HG03103 (cell line): Measurements from ENCODE around the gene GTF3C5.
"Not testable (repeated sequence)": the region's sequence is repeated elsewhere in the genome, so short reads cannot be mapped to it uniquely, and the experiment has no call there.

Experiments
- ATAC-seq: cut with Tn5 transposase; IDR thresholded peaks from one replicate; pipeline ENCODE4 v1.9.1; 2021; ENCODE audit warnings: low read depth; ENCODE audit not compliant: unreplicated experiment

Gene GTF3C5

DNA sequence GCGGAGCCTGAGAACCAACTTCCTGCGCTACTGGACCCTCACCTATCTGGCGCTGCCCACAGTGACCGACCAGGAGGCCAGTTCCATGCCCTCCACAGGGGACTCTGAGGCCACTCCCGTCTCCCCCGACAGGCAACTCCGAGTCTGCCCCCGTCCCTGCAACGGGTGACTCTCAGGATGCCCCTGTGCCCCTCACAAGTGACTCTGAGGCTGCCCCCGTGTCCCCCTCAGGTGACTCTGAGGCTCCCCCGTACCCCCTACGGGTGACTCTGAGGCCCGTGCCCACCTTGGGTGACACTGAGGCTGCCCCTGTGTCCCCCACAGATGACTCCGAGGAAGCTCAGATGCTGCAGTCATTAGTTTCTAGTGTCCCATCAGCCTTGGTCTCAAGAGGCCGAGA lies 56.1 kb downstream of the GTF3C5 start:
- ATAC-seq: no peak

DNA sequence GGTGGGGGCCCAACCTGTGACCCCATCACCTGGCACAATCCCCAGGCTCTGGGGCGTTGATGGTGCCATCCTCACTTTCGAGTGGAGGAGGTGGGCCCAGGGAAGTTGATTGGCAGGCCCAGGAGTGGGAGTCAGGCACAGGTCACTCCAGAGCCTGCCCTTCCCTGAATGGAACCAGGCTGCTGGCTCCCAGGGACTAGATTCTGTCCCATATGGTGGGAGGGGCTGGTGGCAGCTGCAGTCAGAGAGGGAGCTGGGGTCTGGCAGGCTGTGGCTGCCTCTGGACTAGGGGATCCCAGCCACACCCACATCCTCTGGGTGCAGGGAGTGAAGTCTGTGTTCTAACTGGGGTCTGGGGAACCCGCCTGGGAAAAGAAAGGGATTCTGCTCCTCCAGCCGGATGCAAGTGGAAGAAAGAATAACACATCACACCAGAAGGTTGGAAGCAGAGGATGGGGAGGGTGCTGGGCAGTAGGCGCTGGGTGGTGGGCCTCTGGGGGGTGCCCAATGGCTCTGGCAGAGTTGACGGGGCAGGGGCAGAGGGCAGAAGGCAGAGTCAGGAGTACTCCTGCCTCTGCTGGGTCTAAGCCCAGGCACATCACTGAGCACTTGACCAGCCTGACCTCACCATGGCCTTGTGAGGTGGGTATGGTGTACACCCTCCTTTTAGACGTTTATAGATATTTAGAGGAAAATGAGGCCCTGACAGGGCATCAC lies 56.8 kb downstream of the GTF3C5 start:
- no peak for ATAC-seq

DNA sequence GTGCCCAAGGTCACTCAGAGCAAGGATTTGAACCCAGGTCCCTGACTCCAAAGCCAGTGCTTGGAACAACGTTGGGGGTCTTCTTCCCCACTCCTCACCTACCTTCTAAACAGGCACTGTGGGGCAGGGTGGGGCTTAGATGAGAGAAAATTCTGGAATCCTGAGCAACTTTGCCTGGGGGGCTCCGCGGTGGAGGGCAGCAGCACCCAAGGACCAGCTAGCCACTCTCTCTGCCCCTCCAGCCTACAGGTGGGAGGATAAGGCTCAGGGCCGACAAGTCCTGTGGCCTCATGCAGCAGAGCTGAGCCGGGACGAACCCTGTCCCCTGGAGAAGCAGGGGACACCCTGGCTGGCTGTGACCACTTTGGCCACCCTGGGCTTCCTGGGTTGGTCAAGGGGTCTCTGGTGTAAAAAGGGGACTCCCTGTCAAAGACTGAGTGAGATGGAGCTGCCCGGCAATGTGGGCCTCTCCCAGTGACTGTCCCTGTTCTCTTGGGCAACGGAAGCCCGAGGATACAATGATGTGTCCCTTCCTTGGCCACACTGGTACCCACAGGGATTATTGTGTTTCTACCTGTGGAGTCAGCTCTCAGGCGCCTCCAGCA lies 57.5 kb downstream of the GTF3C5 start:
- ATAC-seq: no peak

DNA sequence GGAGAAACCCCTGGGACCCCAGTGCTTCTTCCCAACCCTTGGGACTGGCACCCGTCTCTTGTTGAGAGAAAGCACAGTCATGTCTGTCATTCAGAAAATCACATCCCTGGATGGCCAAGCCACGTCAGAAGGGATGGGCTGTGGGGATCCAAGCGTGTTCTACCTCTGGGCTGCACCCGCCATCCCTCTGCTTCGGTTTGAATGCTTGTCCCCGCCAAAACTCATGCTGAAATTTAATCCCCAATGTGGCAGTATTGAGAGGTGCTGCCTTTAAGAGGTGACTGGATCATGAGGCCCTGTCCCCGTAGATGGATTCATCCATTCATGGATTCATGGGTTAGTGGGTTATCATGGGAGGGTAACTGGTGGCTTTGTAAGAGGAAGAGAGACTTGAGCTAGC lies 58.0 kb downstream of the GTF3C5 start:
- ATAC-seq: no peak

DNA sequence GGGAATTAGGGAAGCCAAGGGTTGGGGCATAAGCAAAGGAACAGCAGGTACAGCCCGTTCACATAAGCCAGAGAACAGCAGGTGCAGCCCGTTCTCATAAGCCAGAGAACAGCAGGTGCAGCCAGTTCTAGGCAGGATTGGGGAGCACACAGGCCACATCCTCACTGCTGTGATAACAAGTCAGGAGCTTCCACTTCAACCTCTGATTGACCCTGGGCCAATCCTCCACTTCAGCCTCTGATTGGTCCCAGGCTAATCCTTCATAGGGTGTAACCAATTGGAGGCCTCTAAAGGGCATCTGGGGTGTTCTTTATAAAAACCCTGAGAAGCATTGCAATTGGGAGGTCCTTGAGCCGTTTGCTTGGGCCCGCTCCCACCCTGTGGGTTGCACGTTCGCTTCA lies 58.5 kb downstream of the GTF3C5 start:
- no peak for ATAC-seq

DNA sequence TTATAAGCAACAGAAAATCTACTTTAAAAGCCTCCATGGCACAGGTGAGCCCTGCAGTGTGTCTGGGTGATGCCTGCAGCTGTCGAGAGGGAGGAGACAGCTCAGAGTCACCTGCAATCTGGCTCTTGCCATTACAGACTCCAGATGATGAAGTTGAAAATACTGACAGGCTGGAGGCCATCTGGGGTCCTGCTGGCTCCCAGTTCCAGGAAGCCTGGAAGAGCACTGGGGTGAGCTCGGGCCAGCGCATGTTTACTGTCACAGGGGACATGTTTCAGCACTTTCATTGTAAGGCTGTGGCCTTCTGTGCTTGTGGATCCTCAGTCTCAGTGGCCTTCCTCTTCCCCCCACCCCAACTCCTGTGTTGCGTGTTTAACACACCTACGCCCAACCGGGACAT lies 59.4 kb downstream of the GTF3C5 start:
- no peak for ATAC-seq

DNA sequence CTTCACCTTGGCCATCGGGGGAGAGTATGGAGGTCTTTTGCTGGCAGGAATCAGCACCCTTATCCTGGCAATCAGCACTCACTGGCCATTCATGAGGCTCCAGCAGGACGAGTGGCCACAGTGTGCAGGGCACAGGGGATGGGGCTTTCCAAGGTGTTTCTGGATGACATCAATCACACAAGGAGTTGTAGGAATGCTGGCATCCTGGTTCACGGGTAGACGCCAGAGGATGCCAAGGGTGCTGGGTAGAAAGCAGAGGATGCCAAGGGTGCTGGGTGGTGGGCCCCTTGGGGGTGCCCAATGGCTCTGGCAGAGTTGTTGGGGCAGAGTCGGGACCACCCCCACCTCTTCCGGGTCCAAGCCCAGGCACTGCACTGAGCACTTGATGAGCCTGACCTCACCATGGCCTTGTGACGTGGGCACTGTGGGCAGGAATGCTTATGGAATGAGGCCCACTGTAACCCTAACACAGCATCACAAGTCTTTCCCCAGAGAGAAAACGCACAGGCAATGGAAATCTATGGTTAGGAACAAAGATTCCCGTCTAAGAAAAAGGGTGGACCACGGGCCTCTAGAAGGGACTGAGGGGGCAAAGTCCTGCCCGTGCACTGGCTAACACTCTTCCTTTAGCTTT lies 60.1 kb downstream of the GTF3C5 start:
- ATAC-seq: no peak

DNA sequence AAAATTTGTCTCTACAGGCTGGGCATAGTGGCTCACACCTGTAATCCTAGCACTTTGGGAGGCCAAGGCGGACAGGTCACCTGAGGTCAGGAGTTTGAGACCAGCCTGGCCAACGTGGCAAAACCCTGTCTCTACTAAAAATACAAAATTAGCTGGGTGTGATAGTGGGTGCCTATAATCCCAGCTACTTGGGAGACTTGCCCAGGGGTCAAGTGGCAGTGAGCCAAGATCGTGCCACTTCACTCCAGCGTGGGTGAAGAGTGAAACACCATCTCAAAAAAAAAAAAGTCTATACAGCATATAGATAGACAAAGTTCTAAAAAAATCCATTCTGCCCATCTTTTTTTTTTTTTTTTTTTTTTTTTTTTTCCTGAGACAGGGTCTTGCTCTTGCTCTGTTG lies 63.6 kb downstream of the GTF3C5 start:
- ATAC-seq: not testable (repeated sequence)

DNA sequence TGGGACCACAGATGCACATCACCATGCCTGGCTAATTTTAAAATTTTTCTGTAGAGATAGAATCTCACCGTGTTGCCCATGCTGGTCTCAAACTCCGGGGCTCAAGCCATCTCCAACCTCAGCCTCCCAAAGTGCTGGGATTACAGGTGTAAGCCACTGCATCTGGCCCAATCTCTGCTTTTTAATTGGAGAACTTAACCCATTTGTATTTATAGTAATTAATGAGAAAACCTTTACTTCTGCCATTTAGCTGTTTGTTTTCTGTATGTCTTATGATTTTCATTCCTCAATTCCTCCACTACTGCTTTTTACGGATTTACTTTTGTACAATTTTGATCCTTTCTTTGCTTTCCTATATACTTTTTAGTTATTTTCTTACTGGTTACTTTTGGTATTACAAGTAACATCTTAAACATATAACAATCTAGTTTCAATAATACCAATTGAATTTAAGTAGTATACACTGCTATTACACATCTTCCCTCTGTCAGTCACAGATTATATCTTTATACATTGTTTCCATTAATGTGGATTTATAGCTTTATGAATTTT lies 64.1 kb downstream of the GTF3C5 start:
- no peak for ATAC-seq

DNA sequence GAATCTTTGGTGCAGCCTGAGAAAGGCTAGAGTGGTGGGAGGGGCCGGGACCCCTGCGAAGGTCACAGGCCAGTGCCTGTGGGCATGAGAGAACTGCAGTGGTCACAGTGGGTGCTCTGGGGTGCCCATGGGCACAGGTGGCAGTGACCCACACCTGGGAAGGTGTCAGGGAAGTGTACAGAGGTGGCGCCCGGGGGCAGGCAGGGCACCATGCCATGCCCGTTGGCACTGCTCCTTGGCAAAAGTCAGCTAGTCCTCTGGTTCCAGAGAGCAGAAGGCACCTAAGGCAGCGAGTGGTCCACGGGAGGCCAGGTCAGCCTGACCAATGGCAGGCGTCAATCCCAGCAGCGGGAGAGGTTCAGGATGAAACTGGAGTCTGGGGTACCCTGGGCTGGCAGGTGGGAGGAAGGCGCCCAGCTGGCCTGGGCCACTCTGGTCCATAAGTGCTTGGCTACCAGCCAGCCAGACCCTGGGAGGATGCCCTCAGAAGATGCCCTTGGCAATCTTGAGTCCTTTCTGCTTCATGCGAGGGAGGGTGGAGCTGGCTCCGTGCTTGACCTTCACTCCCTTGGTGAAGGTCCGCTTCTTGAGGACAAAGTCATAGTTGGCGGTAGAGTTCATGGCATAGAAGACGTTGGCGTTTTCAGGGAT lies 67.4 kb downstream of the GTF3C5 start:
- no peak for ATAC-seq

DNA sequence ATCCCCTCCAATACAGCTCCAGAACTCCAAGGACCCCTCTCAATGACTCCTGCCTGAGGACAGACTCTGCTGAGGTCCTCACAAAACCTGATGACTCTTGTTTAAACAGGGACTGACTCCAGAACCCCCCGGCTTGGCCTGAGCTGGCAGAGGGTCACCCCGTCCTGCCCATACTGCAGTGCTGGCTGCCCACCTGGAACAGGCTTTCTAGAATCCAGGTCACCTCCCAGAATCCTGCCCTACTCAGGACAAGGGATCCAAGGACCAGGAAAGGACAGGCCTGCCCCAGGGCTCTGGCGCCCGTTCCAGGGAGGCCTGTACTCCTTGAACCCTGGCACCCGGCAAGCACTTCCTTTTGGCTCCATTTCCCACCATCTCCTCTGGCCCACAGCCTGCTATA lies 68.1 kb downstream of the GTF3C5 start:
- ATAC-seq: no peak

DNA sequence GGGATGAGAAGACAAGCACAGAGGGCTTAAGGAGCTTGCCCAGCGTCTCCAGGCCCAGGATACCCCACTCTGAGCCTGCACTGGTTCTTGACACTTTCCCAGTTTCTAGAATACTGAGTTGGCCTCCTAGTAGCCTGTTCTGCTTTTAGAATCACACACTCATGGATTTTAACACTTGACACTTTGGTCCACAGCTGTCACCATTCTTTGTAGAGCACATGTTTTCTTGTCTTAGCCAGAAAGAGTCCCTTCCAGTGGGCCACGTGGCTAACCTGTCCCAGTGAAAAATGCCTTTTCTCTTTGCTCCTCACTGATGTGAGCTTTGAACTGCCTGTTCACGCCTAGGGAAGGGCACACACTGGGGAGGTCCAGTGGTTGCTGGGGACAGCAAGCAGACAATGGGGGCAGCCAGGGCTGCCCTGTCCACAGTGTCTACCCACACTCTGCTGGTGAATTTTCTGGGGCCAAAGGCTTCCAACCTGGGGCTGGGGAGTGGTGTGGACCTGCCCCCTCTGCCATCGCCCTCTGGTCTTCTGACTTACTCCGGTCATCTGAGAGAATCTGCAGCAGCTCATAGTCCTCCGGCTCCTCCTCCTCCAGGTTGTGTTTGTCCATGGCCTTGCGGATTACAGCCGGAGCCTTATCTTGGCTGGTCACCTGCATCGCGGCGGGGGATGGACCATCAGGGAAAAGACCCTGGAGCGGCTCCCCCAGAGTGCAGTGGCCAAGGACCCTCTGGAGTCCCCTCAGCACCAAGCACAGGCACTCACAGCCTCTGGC lies 69.1 kb downstream of the GTF3C5 start:
- ATAC-seq: no peak

DNA sequence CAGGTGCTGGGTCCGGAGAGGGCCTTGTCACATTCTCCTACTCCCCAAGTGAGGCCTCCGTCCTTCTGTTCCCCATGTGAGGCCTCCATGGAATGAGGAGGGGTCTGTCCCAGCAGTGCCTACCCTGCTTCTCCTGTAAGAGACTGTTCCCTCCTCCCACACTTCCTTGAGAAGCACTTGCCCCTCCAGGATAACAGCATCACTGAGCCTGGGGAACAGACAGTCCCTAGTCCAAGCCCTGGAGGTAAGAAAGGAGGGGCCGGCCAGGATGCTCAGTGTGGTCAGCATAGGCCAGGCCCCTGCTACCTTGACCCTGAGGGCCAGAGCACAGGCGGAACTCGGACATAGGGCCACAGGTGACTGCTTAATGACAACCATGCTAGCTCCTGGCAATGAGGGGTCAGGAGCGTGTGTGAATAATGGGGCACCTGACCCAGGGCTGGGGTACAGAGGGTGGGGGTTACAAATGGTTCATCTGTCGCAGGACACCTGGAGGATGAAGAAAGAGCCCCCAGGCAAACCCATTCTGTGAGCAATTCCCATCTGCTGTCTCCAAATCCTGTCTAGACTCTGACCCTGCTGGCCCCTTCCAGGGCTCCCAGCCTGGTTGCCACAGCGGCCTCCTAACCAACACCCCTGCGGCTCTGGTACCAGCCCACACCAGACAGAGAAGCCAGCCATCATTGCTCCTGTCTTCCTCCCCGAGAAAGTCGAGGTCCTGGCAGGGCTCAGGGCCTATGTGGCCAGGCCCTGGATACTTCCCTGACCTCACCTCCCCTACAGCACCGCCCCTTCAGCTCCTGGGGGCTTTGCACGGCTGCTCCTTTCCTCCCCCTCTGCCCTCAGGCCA lies 69.9 kb downstream of the GTF3C5 start:
- ATAC-seq: no peak

DNA sequence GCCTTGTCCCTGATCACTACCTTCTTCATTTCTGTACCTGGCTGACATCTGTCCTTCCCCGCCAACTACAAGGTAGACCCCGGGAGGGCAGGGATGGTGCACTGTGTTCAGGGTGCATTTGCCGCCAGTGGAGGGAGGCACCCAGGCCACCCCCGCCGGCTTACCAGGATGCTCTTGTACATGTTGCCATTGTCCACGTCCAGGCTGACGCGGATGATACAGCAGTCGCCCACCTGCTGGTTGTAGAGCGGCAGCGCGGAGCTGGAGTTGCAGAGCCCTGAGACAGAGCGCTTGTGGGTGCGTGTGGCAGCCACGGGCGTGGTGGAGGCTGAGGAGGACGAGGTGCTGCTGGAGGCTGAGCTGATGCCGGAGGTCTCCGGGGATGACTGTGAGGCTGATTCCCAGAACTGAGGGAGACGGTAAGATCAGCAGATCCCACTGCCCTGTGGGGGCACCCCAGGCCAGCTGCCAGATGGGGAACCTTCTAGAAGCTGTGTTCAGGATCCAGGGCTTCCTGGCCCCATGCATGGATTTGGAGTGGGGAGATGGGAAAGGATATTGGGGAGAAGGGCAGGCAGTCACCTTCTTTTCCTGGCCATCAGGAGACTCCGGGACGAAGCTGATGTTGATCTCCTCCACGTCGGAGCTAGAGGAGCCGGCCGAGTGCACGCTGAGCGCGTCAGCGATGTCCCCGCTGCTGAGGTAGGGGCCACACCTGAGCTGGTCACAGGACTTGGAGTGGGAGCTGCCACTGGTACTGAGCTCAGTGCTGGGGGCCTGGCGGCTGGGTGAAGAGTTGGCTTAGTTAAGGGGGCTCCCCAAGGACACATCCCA lies 70.8 kb downstream of the GTF3C5 start:
- no peak for ATAC-seq

DNA sequence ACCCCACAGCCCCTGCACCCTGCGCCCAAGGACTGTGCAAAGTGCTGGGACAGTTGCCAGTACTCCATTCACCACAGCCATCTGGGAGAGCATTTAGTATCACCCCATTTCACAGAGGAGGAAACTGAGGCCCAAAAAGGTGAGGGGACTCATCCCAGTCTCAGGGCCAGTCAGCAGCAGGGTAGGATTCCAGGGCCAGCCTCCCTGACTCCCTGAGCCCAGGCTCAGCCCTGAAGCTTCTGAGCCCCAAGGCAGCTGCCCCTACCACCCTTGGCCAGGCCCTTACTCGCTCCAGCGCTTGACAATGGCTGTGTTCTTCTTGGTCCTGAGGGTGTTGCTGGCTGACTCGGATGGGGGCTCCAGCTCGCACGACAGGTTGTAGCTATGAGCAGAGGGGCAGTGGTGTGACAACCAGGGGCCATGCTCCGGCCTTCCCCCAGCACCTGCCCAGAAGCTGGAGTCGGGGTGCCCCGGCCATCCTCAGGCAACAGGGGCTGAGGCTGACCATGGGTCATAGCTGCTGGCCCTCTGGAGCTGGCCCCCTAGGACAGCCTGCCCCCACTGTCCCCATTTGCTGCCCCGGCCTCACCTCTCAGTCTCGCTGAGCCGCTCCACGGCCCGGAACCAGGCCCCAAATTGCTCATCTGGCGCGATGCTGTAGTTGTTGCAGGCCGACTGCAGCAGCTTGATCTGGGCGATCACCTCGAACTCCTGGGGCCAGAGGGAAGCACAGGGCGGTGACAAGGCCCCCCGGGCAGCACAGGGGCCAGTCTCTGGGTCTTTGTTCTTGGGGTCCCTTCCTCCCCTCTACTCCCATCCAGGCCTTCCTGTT lies 71.6 kb downstream of the GTF3C5 start:
- ATAC-seq: no peak

DNA sequence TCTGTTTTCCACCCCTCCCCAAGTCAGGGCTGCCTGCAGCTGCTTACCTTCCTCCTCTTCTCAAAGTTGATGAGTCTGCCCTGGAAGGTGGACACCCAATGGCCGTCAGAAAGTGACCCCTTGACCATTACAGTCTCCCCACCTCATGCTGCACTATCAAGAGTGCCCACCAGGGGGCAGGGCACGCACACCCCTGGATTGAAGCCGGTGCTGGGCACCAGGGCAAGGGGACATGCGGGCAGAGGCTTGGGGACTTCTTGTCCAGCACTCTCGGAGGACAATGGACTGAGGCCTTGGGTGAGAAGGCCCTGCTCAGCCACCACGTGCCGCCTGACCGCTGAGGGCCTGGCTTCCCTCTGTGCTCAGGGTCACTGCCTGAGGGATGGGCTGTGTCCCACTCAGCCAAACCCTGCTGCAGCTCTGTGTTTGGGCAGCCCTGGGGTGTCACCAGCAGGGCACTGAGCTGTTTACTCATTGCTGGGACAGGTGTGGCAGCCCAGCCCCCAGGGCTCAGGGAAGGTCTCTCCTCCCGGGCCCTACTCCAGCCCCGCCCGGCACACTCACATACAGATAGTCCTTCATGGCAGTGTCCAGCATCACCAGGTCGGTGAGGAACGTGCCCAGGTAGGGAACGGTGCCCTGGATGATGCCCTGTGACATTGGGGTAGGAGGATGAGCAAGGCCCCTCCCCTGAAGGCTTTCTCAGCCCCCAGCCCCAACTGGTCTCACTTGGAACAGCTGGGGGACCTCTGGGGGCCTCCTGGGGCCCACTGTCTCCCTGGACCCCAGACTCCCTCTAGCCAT lies 72.6 kb downstream of the GTF3C5 start:
- no peak for ATAC-seq

DNA sequence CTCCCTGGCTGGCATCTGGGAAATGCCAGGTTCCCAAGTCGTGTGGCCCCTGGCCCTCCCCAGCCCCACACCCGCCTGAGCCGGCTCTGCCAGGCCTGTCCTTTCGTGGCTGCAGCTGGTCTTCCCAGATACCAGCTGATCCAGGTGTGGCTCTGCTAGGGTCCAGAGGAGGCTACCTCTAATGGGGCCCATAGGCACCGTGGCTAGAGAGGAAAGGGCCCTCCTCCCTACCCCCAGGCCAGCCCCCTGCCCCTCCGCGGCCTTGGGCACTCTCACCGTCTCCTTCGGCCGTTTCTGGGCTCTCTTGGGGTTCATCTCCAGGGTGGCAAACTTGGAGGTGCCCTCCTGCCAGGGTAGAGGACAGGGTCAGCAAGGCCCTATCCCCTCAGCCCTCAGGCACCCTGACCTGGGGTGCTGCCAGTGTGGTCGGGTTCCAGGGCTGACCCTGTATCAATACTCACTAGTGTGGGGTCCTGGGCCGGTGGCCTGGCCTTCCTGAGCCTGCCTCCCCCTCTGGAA lies 73.2 kb downstream of the GTF3C5 start:
- no peak for ATAC-seq
